Measurements from ENCODE around the gene PDGFRA.

GRCh38 chr4:54333657-54334056, 104.6 kb downstream of the PDGFRA start:
- TF ChIP-seq CTCF (IDR thresholded peaks at IDR 0.05; ENCODE audit: low read length), result no peak
- TF ChIP-seq EZH2 (optimal IDR thresholded peaks at IDR 0.05; ENCODE audit: low read depth, low read length), result no peak

Data from MM.1S (cell line).